HG02973 (cell line): ENCODE measurements around the gene HBG1.
"Not testable (repeated sequence)": the region's sequence is repeated elsewhere in the genome, so short reads cannot be mapped to it uniquely, and the experiment has no call there.

ENCODE experiments used
- ATAC-seq: cut with Tn5 transposase; IDR thresholded peaks from one replicate; pipeline ENCODE4 v1.9.1; 2021; ENCODE audit warnings: moderate library complexity; ENCODE audit not compliant: unreplicated experiment

Gene HBG1

DNA sequence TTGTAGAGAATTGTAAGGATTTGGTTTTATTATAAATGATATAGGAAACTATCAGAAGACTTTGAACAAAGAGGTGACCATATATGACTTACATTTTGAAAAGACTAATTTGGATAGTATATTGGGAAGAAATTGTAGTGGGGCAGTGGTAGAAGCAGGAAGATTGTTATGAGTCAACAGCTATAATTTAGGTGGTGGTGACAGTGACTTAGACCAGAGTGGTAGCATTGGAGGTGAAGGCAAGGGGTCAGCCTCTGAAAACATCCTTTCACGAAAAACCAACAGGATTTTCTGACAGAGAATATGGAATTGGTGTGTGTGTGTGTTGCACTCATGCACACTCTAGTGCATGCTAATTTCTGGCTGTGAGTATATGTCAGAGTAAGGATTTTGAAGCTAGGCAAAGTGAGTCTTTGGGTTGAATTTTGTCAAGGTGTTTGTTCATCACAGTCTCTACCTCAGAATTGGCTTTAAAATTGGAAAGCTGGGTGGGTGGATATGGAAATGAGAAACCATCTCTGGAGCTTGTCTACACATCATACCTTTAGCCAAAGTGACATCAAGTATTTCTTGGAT, 28.2 kb upstream of the HBG1 start:
- ATAC-seq = no peak

DNA sequence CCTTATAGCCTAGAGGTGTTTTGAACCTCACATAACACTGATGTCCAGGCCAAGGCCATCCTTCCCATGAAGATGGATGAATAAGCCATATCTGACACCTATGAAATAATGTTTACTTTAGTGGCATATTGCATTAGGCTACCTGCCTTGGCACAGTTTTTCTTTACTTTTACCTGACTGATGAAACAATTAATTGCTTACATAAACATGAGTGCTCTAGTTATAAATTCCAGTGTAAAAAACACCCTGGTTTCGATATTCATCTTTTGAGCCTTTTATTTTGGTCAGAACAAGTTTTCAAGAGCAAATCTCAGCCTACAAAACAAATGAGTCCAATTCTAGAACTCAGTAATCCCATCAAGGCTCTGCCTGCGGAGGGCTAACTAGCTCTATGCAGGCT, 27.0 kb upstream of the HBG1 start:
- ATAC-seq = no peak

DNA sequence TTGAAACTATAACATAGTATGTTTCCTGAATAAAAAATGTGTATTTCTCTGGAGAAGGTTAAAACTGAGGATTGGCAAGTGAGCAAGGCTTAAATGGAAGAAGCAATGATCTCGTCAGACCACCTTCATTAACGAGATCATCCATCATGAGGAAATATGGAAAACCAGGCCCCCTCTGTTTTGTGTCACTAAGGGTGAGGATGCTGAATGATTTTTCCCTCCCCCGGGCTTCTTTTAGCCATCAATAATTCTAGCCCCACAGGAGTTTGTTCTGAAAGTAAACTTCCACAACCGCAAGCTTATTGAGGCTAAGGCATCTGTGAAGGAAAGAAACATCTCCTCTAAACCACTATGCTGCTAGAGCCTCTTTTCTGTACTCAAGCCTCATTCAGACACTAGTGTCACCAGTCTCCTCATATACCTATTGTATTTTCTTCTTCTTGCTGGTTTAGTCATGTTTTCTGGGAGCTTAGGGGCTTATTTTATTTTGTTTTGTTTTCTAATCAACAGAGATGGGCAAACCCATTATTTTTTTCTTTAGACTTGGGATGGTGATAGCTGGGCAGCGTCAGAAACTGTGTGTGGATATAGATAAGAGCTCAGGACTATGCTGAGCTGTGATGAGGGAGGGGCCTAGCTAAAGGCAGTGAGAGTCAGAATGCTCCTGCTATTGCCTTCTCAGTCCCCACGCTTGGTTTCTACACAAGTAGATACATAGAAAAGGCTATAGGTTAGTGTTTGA, 25.9 kb upstream of the HBG1 start:
- ATAC-seq = no peak

DNA sequence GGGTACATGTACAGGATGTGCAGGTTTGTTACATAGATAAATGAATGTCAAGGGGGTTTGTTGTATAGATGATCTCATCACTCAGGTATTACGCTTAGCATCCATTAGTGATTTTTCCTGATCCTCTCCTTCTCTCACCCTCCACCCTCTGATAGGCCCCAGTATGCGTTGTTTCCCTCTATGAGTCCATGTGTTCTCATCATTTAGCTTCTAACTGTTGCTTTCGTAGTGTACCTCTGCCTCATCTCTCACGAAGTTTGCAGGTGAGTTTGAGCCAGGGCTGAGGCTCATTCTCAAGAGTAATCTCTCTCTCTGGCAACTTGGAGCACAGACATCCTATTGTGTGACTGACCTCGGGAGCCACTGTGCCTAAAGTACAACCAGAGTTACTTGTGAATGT, 24.7 kb upstream of the HBG1 start:
- no peak for ATAC-seq

DNA sequence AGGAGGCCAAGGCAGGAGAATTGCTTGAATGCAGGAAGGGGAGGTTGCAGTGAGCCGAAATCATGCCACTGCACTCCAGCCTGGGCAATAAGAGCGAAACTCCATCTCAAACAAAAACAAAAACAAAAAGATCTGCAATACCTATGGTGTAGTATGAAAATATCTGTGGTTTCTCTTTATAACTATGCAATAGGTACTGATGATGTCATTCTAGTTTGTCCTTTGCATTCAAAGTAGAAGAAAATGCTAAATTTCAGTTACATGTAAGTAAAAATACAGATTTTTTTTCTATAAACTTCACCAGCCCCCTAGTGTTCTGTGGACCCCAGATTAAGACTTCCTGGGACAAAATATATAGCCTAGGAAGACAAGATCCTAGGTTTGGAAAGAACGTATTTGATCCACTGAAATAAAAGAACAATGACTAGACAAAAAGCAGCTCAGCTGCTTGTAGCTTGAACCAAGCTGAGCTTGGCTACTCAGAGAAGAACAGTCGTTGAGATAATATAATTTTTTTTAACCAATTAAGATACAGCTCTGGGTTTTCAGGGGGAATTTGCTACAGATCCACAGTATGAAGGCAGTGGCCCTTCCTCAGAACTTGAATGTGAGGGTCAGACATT, 22.8 kb upstream of the HBG1 start:
- ATAC-seq = no peak

DNA sequence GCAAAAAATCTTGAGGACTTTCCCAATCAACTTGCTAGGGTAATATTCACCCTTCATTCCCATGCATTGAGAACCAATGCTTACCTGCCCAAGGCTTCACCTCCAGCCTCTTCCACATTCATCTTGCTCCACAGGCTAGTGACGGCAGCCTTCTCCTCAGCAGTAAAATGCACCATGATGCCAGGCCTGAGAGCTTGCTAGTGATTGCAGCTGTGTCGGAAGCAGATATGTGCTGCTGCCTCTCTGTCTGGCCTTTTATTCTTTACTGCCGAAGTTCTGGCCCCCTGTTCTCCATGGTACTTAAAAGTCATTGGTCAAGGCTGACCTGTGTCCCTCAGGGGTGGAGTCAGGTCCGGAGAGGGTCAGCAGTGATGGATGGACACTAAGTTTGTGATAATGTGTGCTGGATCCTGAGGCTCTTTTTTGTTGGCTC, 20.1 kb upstream of the HBG1 start, which contains the start of gene HBE1:
Gene HBE1, minus strand, starts transcription at position 231 of the 433 bp plus-strand sequence. Its CDS starts 55 bp downstream, at position 176.
- no peak for ATAC-seq

DNA sequence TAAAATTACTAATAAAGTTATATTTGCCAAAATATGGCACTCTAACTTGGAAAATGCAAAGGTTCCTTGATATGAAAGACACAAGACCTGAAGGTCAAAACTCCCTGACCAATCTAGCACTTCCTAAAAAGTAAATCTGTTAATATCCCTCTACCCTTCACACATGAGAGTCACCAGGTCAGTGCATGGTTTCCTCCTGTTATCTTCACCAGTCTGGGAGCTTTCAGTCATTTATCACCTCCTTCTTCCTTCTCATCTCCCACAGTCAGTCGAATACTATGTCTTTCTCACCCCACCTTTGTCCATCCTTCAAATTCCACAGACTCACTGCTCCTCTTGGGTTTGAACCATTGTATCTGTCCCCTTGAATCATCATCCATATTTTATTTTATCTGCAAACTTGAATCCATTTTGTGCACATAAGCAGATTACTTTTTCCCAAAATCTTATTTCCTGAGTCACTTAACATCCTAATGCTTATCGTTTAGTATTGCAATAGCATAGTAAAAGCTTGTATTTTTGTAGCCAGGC, 17.4 kb upstream of the HBG1 start:
- ATAC-seq = no peak

DNA sequence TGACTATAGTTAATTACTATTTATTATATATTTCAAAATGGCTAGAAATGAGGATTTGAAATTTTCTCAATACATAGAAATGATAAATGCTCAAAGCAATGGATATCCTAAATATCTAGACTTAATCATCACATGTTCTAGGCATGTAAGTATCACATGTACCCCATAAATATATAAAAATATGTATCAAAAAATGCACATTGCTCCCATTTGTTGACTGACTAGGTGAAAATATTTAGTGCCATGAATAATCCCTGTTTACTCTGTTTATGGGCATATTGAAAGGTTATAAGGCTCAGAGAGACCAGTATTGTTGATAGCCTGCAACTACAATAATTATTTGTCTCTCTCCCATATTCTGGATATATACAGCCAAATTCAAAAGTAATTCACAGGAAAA, 17.0 kb upstream of the HBG1 start:
- no peak for ATAC-seq

DNA sequence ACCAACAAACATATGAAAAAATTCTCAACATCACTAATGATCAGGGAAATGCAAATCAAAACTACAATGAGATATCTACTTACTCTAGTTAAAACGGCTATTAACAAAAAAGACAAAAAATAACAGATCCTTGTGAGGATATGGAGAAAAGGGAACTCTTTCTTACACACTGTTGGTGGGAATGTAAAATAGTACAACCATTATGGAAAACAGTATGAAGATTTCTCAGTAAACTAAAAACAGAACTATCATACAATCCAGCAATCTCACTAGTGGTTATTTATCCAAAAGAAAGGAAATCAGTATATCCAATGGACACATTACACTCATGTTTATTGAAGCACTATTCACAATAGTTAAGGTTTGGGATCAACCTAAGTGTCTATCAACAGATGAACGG, 16.2 kb upstream of the HBG1 start:
- ATAC-seq = no peak

DNA sequence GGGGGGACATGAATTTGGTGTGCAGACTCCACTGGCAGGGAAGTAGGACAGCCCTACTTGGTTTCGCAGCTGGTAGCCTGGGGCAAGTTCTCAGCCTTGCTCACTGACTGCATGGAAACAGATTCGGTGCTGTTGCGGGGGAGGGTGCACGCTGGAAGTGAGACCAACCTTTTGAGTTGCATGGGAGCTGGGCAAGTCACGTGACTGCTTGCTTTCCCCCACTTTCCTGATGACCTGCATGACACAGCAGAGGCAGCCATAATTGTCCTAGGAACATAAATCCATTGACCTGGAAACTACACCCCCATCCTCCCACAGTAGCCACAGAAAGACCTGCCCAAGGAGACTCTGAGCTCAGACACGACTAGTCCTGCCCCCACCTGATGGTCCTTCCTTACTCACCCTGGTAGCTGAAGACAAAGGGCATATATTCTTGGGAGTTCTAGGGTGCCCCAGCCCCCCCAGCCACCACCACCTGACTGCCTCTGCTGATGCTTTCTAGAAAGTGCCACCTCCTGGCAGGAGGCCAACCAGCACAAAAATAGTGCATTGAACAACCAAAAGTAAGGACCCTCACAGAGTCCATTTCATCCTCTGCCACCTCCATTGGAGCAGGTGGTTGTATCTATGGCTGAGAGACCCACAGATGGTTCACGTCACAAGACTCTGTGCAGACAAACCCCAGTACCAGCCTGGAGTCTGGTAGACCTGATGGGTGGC, 9.0 kb upstream of the HBG1 start:
- ATAC-seq = no peak

DNA sequence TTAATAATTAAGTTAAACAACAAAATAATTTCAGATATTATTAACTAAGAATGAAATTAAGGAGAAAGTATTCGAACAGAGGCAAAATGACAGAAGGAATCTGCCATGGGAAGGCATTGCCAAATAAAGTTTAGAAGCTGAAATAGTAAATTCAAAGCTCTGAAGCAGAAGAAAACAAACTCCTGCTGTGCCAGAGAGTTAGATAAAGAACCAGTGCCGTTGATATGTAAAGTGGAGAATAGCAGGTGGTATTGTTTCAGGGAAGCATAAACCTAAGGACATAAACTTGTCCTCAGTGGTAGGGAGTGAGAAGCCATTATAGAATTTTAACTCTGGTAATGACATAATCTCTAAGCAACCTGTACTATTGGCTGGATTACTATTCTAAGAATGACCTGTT, 7.6 kb upstream of the HBG1 start:
- no peak for ATAC-seq

DNA sequence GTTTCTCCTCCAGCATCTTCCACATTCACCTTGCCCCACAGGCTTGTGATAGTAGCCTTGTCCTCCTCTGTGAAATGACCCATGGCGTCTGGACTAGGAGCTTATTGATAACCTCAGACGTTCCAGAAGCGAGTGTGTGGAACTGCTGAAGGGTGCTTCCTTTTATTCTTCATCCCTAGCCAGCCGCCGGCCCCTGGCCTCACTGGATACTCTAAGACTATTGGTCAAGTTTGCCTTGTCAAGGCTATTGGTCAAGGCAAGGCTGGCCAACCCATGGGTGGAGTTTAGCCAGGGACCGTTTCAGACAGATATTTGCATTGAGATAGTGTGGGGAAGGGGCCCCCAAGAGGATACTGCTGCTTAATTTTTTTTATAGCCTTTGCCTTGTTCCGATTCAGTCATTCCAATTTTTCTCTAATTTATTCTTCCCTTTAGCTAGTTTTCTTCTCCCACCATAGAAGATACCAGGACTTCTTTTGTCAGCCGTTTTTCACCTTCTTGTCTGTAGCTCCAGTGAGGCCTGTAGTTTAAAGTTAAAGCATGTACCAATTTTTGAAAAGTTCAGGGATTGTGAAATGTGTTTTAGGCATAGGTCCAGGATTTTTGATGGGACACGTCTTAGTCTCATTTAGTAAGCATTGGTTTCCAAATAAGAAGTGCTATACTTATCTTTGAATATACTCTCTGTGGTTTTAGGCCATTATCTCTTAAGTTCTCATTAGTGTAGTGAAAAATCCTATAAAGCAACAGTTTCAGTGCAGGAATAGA, 5.2 kb upstream of the HBG1 start, which contains the start of gene HBG2:
Gene HBG2, minus strand, starts transcription at position 136 of the 768 bp plus-strand sequence. Its CDS starts 53 bp downstream, at position 83.
- not testable (repeated sequence) for ATAC-seq

DNA sequence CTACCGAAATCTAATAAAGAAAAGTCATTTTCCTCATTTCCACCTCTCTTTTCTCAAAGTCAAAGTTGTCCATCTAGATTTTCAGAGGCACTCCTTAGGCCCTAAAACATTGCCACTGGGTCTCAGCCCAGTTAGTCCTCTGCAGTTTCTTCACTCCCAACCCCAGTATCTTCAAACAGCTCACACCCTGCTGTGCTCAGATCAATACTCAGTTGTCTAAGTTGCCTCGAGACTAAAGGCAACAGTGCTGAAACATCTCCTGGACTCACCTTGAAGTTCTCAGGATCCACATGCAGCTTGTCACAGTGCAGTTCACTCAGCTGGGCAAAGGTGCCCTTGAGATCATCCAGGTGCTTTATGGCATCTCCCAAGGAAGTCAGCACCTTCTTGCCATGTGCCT, 4.4 kb upstream of the HBG1 start:
- ATAC-seq = not testable (repeated sequence)

DNA sequence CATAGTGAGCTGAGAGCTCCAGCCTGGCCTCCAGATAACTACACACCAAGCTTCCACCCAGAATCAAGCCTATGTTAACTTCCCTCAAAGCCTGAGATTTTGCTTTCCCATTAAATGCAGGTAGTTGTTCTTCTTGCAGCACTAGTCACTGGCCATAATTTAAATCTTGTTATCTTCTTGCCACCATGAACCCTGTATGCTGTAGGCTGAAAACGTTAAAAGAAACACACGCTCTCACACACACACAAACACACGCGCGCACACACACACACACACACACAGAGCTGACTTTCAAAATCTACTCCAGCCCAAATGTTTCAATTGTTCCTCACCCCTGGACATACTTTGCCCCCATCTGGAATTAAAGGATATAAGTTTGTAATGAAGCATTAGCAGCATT, 3.8 kb upstream of the HBG1 start:
- not testable (repeated sequence) for ATAC-seq

DNA sequence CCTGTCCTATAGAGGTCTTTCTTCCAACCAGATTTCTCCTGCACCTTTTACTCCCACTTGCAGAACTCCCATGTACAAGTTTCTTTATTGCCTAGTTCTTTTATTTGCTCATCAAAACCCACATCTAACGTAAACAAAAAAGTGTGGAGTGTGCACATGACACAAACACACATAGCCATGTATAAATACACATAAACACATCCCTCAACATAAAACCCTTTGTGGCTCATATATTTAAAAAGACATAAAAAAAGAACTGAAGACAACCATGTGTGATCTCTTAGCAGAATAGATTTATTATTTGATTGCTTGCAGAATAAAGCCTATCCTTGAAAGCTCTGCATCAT, 3.2 kb upstream of the HBG1 start:
- no peak for ATAC-seq

DNA sequence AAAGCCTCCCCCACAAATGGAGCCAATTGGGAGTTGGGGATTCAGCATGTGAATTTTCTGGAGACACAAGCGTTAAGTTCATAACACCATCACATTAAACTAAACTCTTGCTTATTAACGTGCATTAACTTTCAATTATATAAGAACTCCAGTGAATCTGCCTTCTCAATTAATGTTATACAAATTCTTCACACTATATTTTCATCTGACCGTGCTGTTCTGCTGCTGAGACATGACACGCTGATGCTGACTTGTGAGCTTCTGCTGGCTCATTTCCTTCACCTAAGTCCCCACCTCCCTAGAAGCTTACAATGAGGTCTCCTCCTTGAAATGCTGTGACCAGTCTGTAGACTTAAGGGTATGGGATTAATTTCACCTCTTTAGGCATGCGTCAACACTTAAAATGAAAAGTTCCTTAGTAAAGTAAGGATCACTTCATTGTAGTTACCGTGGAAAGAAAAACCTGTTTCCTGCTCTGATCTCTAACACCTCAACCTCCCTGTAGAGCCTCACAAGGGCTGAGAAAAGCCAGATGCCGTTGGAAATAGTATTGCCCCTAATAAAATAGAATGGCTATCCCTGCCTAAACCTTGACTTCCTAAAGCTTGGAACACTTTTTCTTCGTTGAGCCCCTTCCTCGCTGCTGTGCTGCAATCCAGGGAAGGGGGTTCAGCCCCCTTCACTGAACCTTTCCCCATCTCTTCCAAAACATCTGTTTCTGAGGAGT, 2.7 kb upstream of the HBG1 start:
- ATAC-seq = no peak

DNA sequence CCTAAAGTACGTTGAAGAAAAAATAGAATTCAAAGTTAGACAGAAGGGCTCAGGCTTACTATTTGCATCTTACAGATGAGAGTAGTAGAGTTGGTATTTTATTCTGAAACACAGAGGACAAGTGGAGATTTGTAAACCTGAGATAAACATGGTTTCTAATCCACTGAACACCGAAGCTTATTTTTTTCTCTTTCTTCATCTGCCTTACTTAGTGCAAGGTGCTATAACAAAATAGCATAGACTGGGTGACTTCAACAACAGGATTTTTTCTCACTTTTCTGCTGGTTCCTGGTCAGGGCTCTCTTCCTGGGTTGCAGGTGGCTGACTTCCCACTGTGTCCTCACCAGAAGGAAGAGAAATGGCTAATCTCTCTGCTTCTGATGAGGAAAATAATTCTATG, 2.1 kb upstream of the HBG1 start:
- ATAC-seq = no peak

DNA sequence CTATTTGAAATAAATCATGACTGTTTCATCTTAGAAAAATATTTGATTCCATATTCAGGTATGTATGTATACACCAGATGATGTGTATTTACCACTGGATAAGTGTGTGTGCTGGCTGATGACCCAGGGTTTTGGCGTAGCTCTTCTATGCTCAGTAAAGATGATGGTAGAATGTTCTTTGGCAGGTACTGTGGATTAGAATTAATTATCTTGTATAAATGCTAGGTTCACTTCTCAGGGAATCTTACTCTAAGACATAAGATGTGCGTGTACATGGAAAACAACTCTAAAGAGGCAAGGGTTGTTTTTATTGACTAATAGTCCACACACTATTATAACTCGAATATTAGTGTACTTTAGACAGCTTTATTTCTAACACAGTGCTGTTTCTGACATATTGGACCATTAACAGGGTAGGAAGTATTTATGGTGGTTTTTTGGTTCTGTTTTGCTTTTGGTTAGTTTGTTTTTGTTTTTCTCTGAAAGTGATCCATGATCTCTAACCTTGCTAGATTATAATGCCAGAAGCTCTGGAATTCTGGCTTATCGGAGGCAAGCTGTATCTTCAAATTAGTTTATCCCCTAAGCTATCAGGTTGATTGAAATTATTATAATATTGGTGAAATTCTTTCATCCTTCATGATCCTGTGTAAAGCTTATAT, 1.0 kb upstream of the HBG1 start:
- no peak for ATAC-seq

DNA sequence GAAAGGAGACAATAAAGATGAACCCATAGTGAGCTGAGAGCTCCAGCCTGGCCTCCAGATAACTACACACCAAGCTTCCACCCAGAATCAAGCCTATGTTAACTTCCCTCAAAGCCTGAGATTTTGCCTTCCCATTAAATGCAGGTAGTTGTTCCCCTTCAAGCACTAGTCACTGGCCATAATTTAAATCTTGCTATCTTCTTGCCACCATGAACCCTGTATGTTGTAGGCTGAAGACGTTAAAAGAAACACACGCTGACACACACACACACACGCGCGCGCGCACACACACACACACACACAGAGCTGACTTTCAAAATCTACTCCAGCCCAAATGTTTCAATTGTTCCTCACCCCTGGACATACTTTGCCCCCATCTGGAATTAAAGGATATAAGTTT, 1.2 kb downstream of the HBG1 start:
- ATAC-seq = not testable (repeated sequence)
